CD4-positive, alpha-beta T cell (primary cell): ENCODE measurements around the gene PLG. TPM values are rescaled to one million over a fixed set of nuclear protein-coding genes. Genes with fewer than 3 reads are reported as not detected.
"Not testable (repeated sequence)": the region's sequence is repeated elsewhere in the genome, so short reads cannot be mapped to it uniquely, and the experiment has no call there.

Source experiments
- ATAC-seq: fragments of 200-7000 bp; cut with Tn5 transposase; one replicate; pipeline ENCODE4 v1.10.0; 2022; ENCODE audit warnings: mild to moderate bottlenecking; ENCODE audit not compliant: poor library complexity
- CTCF ChIA-PET: fragments of 350-600 bp; sonication (Branson Sonifier 250); formaldehyde crosslinking; loops from one replicate; lab custom pipeline; 2021; ENCODE audit warnings: antibody characterized with exemption, inconsistent platforms; lab: Charles Lee
- POLR2A ChIA-PET: fragments of 350-600 bp; sonication (Branson Sonifier 250); formaldehyde crosslinking; loops from one replicate; lab custom pipeline; 2021; ENCODE audit warnings: antibody characterized with exemption, inconsistent platforms; lab: Charles Lee
- DNase-seq, 14 experiments: peaks; one replicate each; pipeline ENCODE4 v3.0.0-alpha.2; 2013 to 2020; ENCODE audit warnings: mixed read lengths in 2 of 14
- H3K27ac ChIP-seq, 2 donors: one replicate each; pipeline versions ENCODE4 v1.5.1 to v1.7.0; 2013; ENCODE audit warnings: low read length in 2 of 2, low read depth in 1 of 2, mild to moderate bottlenecking in 1 of 2
- H3K27me3 ChIP-seq, 2 experiments: 1 replicate in 1 of 2; 2 replicates in 1 of 2; pipeline versions ENCODE4 v1.6.1 to v1.7.0; 2013; ENCODE audit warnings: low read length in 2 of 2, control low read depth in 1 of 2, mild to moderate bottlenecking in 1 of 2, moderate library complexity in 1 of 2; ENCODE audit not compliant: insufficient read depth in 2 of 2, control insufficient read depth in 1 of 2
- H3K36me3 ChIP-seq: one replicate; pipeline ENCODE4 v1.6.1; 2013; ENCODE audit warnings: low read length, control low read depth; ENCODE audit not compliant: insufficient read depth
- H3K4me1 ChIP-seq: one replicate; pipeline ENCODE4 v1.6.1; 2013; ENCODE audit warnings: low read length, control low read depth; ENCODE audit not compliant: insufficient read depth
- H3K4me3 ChIP-seq: one replicate; pipeline ENCODE4 v1.5.1; 2013; ENCODE audit warnings: mild to moderate bottlenecking, low read length, moderate library complexity
- H3K9me3 ChIP-seq, 2 experiments: 1 replicate in 1 of 2; 2 replicates in 1 of 2; pipeline versions ENCODE4 v1.6.1 to v1.7.0; 2013; ENCODE audit warnings: low read length in 2 of 2, mild to moderate bottlenecking in 2 of 2, control low read depth in 1 of 2, moderate library complexity in 1 of 2; ENCODE audit not compliant: control insufficient read depth in 1 of 2, insufficient read depth in 1 of 2
- H3K27ac Mint-ChIP-seq: one replicate; pipeline ENCODE4 v1.8.0; 2020; ENCODE audit warnings: mixed read lengths
- H3K27me3 Mint-ChIP-seq: one replicate; pipeline ENCODE4 v1.8.0; 2021; ENCODE audit warnings: mixed read lengths
- H3K36me3 Mint-ChIP-seq: one replicate; pipeline ENCODE4 v1.8.0; 2021; ENCODE audit warnings: low read depth, mixed read lengths
- H3K4me1 Mint-ChIP-seq: one replicate; pipeline ENCODE4 v1.8.0; 2021; ENCODE audit warnings: low read depth, mixed read lengths
- H3K4me3 Mint-ChIP-seq: one replicate; pipeline ENCODE4 v1.8.0; 2020; ENCODE audit warnings: mild to moderate bottlenecking, mixed read lengths
- H3K9me3 Mint-ChIP-seq: one replicate; pipeline ENCODE4 v1.8.0; 2020; ENCODE audit warnings: mixed read lengths
- intact Hi-C, 2 experiments: fragments of 100-400 bp; cut with DNase I in 1 of 2; cut with micrococcal nuclease in 1 of 2; formaldehyde crosslinking; loops; one replicate each; pipeline versions ENCODE4 v1.15.1 to v1.9.0; 2023 to 2025; cut with DNase I, micrococcal nuclease
- polyA plus RNA-seq, 2 donors: library from polyadenylated mRNA; unstranded; fragments of 120-200 nt; gene quantifications; one replicate each; pipeline ENCODE4 v1.2.1, GENCODE V29; 2013
- total RNA-seq, 174 experiments: library from RNA in 2 of 174; stranded (reverse) in 2 of 174; gene quantifications; one replicate each; pipeline ENCODE4 v1.2.3 and lab custom pipeline; 2021 to 2026
- TF ChIP-seq, protein P1 (sequence below): fragments of 200-600 bp; IDR thresholded peaks from one replicate; pipeline ENCODE4 v1.8.0; 2022; ENCODE audit warnings: antibody characterized with exemption, mild to moderate bottlenecking

Gene PLG
- total RNA-seq (not detected), total RNA-seq (lab: John Stamatoyannopoulos, UW) (0 to 0.16 (median 0) reads per million in 172 experiments)
- polyA plus RNA-seq (2013, experiment 1 of 2): 0.54 TPM
- 0.33 TPM for polyA plus RNA-seq (2013, experiment 2 of 2)

DNA sequence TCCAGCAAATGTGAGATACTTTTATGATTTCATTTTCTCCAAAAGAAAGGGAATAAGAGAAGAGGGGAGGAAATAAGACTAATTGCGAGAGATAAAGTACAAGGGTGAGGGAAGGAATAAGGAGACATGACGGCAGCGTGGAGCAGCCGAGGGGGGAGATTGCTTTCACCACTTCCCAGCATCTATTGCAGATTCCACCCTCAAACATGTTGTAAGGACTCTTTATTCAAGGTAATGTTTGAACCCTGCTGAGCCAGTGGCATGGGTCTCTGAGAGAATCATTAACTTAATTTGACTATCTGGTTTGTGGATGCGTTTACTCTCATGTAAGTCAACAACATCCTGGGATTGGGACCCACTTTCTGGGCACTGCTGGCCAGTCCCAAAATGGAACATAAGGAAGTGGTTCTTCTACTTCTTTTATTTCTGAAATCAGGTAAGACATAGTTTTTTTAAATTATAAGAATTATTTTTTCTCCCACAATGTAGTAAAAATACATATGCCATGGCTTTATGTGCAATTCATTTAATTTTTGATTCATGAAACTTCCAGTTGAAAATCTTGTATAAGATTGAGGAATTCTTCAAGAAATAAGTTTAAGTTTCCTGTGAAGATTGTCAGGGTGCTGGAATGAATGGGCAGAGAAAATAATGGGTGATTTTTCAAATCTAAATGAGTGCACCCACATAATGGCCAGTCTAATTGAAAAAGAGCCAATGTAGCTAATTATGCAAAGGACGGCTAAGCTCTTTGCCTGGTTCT, at the start of gene PLG:
Gene PLG (plus strand): TSS at position 327 of the 763 bp plus-strand sequence. CDS start 61 bp downstream, at position 388.
- H3K36me3 ChIP-seq, H3K36me3 Mint-ChIP-seq, POLR2A ChIA-PET, H3K4me1 ChIP-seq, ATAC-seq, H3K4me3 Mint-ChIP-seq, H3K27me3 ChIP-seq, H3K4me3 ChIP-seq, H3K27ac Mint-ChIP-seq, H3K4me1 Mint-ChIP-seq, H3K27ac ChIP-seq, H3K9me3 ChIP-seq, DNase-seq, intact Hi-C loops, H3K9me3 Mint-ChIP-seq: not testable (repeated sequence)
- CTCF ChIA-PET: interaction anchor here (0.6 kb wide), 1 partner anchor 25 kb away, joined by 5 read pairs; no protein-coding TSS in a partner anchor
- peaks cover 27% of the 10 kb centered on the region for H3K27me3 Mint-ChIP-seq

DNA sequence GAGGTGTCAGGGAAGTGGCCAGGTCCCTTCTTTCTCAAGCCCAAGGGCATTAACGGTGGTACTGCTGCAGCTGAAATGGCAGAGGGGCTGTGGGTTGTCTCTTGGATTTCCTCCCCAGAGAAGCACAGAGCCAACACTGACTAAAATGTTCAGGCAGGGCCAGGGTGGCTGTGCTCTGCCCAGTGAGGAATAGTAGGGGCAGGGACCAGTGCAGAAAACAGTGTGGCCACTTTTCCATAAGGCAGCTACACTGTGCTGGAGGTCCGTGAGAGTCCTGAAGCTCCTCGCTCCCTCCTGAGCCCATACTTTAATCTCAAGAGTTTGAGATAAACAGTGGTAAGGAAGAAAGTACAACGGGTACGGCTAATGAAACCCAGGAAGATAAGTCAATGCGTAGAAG, 42.5 kb upstream of the PLG start:
- Histone ChIP-seq H3K36me3 (no peaks in the 10 kb centered on the region), H3K27me3 (peaks cover 7 to 9% of the 10 kb centered on the region in 2 experiments), H3K4me1 (no peaks in the 10 kb centered on the region), H3K4me3 (no peak overlapping the region), H3K9me3 (peaks cover 3 to 10% of the 10 kb centered on the region in 2 experiments), H3K27ac (no peak overlapping the region)
- Mint-ChIP-seq H3K9me3 (no peaks in the 10 kb centered on the region), H3K36me3 (no peaks in the 10 kb centered on the region), H3K27me3 (peaks cover 20% of the 10 kb centered on the region), H3K27ac (no peak overlapping the region), H3K4me1 (no peaks in the 10 kb centered on the region), H3K4me3 (no peak overlapping the region)
- intact Hi-C loops: no loop called here
- DNase-seq: no peak
- ChIA-PET POLR2A (no interaction called here), CTCF (no interaction called here)
- TF ChIP-seq, protein P1, sequence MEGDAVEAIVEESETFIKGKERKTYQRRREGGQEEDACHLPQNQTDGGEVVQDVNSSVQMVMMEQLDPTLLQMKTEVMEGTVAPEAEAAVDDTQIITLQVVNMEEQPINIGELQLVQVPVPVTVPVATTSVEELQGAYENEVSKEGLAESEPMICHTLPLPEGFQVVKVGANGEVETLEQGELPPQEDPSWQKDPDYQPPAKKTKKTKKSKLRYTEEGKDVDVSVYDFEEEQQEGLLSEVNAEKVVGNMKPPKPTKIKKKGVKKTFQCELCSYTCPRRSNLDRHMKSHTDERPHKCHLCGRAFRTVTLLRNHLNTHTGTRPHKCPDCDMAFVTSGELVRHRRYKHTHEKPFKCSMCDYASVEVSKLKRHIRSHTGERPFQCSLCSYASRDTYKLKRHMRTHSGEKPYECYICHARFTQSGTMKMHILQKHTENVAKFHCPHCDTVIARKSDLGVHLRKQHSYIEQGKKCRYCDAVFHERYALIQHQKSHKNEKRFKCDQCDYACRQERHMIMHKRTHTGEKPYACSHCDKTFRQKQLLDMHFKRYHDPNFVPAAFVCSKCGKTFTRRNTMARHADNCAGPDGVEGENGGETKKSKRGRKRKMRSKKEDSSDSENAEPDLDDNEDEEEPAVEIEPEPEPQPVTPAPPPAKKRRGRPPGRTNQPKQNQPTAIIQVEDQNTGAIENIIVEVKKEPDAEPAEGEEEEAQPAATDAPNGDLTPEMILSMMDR: no peak
- ATAC-seq: no peak

DNA sequence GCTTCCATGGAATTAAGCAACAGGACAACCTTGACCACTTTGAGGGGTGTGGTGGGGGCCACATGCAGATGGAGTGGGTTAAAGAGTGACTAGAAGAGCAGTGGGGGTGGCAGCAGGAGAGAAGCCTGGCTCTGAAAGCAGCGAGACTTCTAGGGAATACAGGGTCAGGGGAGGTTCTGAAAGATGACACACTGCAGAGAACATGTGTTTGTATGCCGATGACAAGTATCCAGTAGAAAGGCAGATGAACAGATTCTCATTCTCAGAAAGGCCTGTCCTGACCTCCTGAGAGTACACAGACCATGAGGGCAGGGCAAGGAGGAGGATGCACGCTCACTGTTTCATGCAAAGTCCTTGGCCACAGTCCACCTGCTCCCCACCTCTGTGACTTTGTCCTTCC, 40.8 kb upstream of the PLG start:
- peaks cover under 1 to 10% of the 10 kb centered on the region in 2 experiments for H3K9me3 ChIP-seq
- no peak overlapping the region for H3K4me3 Mint-ChIP-seq
- H3K27me3 ChIP-seq: peaks cover 7 to 10% of the 10 kb centered on the region in 2 experiments
- DNase-seq (no peak), ATAC-seq (no peak)
- ChIA-PET CTCF (no interaction called here), POLR2A (no interaction called here)
- H3K4me1 Mint-ChIP-seq: no peaks in the 10 kb centered on the region
- H3K36me3 ChIP-seq: no peaks in the 10 kb centered on the region
- intact Hi-C loops: no loop called here
- no peaks in the 10 kb centered on the region for H3K36me3 Mint-ChIP-seq
- no peaks in the 10 kb centered on the region for H3K9me3 Mint-ChIP-seq
- H3K27ac Mint-ChIP-seq: no peak overlapping the region
- TF ChIP-seq, protein P1: no peak
- H3K27ac ChIP-seq: no peak overlapping the region
- no peaks in the 10 kb centered on the region for H3K4me1 ChIP-seq
- H3K4me3 ChIP-seq: no peak overlapping the region
- H3K27me3 Mint-ChIP-seq: peaks cover 28% of the 10 kb centered on the region
